SK-N-SH (cell line): ENCODE data around the gene FAP. TPM values are rescaled to one million over a fixed set of nuclear protein-coding genes. Genes with fewer than 3 reads are reported as not detected.

Experiments used
- CTCF ChIA-PET: fragments of 300-600, 350-600 bp; formaldehyde crosslinking; extraction: SDS; loops from one replicate; lab custom pipeline; 2021; lab: Yijun Ruan, JAX
- POLR2A ChIA-PET: fragments of 350-600 bp; sonication (Branson Sonifier 250); formaldehyde crosslinking; extraction: SDS; loops from one replicate; lab custom pipeline; 2020; ENCODE audit warnings: antibody characterized with exemption, inconsistent platforms; lab: Yijun Ruan, JAX
- DNase-seq: peaks from one replicate; pipeline ENCODE4 v3.0.0; 2012
- H2AFZ ChIP-seq: fragments of 200-600 bp; sonication (generic); 2 replicates; pipeline ENCODE4 v1.8.1; 2016; ENCODE audit warnings: antibody characterized with exemption, mild to moderate bottlenecking, low read depth
- H3F3A ChIP-seq: fragments of 200-600 bp; sonication (generic); replicated peaks from 2 replicates; pipeline ENCODE3; 2016; ENCODE audit warnings: antibody characterized with exemption, mild to moderate bottlenecking; ENCODE audit not compliant: insufficient read depth
- H3K27ac ChIP-seq, 2 experiments: fragments of 200-500 bp in 1 of 2; fragments of 200-600 bp in 1 of 2; sonication (Bioruptor generic) in 1 of 2; sonication (generic), shearing (Covaris generic) in 1 of 2; 2 replicates each; pipeline versions ENCODE4 v1.5.1 to v1.6.1; 2014 to 2016; ENCODE audit warnings: low read depth in 2 of 2, inconsistent platforms in 1 of 2, low read length in 1 of 2, mild to moderate bottlenecking in 1 of 2, mixed read lengths in 1 of 2
- H3K27me3 ChIP-seq: fragments of 200-600 bp; sonication (generic), shearing (Covaris generic); 2 replicates; pipeline ENCODE4 v1.6.1; 2016; ENCODE audit warnings: mixed run types; ENCODE audit not compliant: insufficient read depth
- H3K36me3 ChIP-seq, 2 experiments: fragments of 200-500 bp in 1 of 2; fragments of 200-600 bp in 1 of 2; sonication (Bioruptor generic) in 1 of 2; sonication (generic) in 1 of 2; replicated peaks in 1 of 2; 2 replicates each; pipeline versions ENCODE3 to v1.5.1; 2014 to 2016; ENCODE audit warnings: low read length in 1 of 2, mild to moderate bottlenecking in 1 of 2; ENCODE audit not compliant: insufficient read depth in 2 of 2, control insufficient read depth in 1 of 2
- H3K4me1 ChIP-seq, 2 experiments: fragments of 200-500 bp in 1 of 2; fragments of 200-600 bp in 1 of 2; sonication (Bioruptor generic) in 1 of 2; sonication (generic), shearing (Covaris generic) in 1 of 2; 2 replicates each; pipeline versions ENCODE4 v1.5.1 to v1.6.1; 2014 to 2016; ENCODE audit warnings: low read depth in 1 of 2, low read length in 1 of 2, mixed run types in 1 of 2; ENCODE audit not compliant: insufficient read depth in 2 of 2, control insufficient read depth in 1 of 2
- H3K4me2 ChIP-seq: fragments of 200-600 bp; sonication (generic), shearing (Covaris generic); 2 replicates; pipeline ENCODE4 v1.6.1; 2017; ENCODE audit warnings: mixed run types
- H3K4me3 ChIP-seq, 2 experiments: fragments of 200-500 bp in 1 of 2; fragments of 200-600 bp in 1 of 2; sonication (Bioruptor generic) in 1 of 2; sonication (generic), shearing (Covaris generic) in 1 of 2; 2 replicates each; pipeline versions ENCODE4 v1.5.1 to v1.8.1; 2014 to 2016; ENCODE audit warnings: low read depth in 2 of 2, inconsistent platforms in 1 of 2, low read length in 1 of 2, mild to moderate bottlenecking in 1 of 2, mixed read lengths in 1 of 2, moderate library complexity in 1 of 2
- H3K79me2 ChIP-seq: fragments of 200-600 bp; sonication (generic); 2 replicates; pipeline ENCODE4 v1.8.1; 2017; ENCODE audit warnings: mild to moderate bottlenecking; ENCODE audit not compliant: insufficient read depth
- H3K9ac ChIP-seq: fragments of 200-600 bp; sonication (generic); 2 replicates; pipeline ENCODE4 v1.6.1; 2017; ENCODE audit warnings: mixed run types
- H3K9me2 ChIP-seq: fragments of 200-600 bp; sonication (generic); 2 replicates; pipeline ENCODE4 v1.6.1; 2017; ENCODE audit warnings: mixed run types
- H3K9me3 ChIP-seq: fragments of 200-600 bp; sonication (generic); 2 replicates; pipeline ENCODE4 v1.6.1; 2017; ENCODE audit warnings: mixed run types, mild to moderate bottlenecking, moderate library complexity
- H4K20me1 ChIP-seq: fragments of 200-600 bp; sonication (generic); 2 replicates; pipeline ENCODE4 v1.6.1; 2017; ENCODE audit warnings: mild to moderate bottlenecking, mixed run types; ENCODE audit not compliant: insufficient read depth
- CHD2 ChIP-seq: fragments of 150-350 bp; IDR thresholded peaks from 2 replicates; pipeline ENCODE4 v1.6.1; 2018; ENCODE audit warnings: low read length; ENCODE audit not compliant: partially characterized antibody
- CTCF ChIP-seq: fragments of 200-600 bp; sonication (generic); IDR thresholded peaks from 2 replicates; pipeline ENCODE4 v1.6.1; 2017; ENCODE audit warnings: antibody characterized with exemption, mild to moderate bottlenecking, moderate library complexity
- ELF1 ChIP-seq: IDR thresholded peaks from 2 replicates; pipeline ENCODE4 v1.4.0; 2012
- EP300 ChIP-seq, 2 experiments: IDR thresholded peaks; 2 replicates each; pipeline versions ENCODE4 v1.4.0 to v1.6.1; 2012; ENCODE audit warnings: borderline replicate concordance in 1 of 2, low read depth in 1 of 2, low read length in 1 of 2
- FOSL2 ChIP-seq: IDR thresholded peaks from 2 replicates; pipeline ENCODE4 v1.4.0; 2012; ENCODE audit warnings: low read depth, mild to moderate bottlenecking, moderate library complexity, borderline replicate concordance
- GABPA ChIP-seq: IDR thresholded peaks from 2 replicates; pipeline ENCODE4 v1.4.0; 2012; ENCODE audit warnings: low read depth, mild to moderate bottlenecking
- GATA2 ChIP-seq: sonication (generic); formaldehyde crosslinking; IDR thresholded peaks from 2 replicates; pipeline ENCODE4 v1.5.0; 2020; ENCODE audit warnings: mild to moderate bottlenecking, missing genetic modification reagents
- IRF3 ChIP-seq: fragments of 150-350 bp; IDR thresholded peaks from 2 replicates; pipeline ENCODE4 v1.6.1; 2016; ENCODE audit warnings: mild to moderate bottlenecking, low read depth, low read length
- JUND ChIP-seq: IDR thresholded peaks from 2 replicates; pipeline ENCODE4 v1.4.0; 2012
- MAX ChIP-seq: IDR thresholded peaks from 2 replicates; pipeline ENCODE4 v1.4.0; 2012; ENCODE audit warnings: low read depth
- MEF2A ChIP-seq: IDR thresholded peaks from 2 replicates; pipeline ENCODE4 v1.4.0; 2012; ENCODE audit warnings: low read depth, borderline replicate concordance
- MXI1 ChIP-seq: IDR thresholded peaks from 2 replicates; pipeline ENCODE4 v1.6.1; 2012; ENCODE audit warnings: mild to moderate bottlenecking, low read depth, low read length, improper control_type of control experiment
- NRF1 ChIP-seq: IDR thresholded peaks from 2 replicates; pipeline ENCODE4 v1.6.1; 2012; ENCODE audit warnings: low read depth, mild to moderate bottlenecking, low read length
- PBX3 ChIP-seq: IDR thresholded peaks from 2 replicates; pipeline ENCODE4; 2012
- RAD21 ChIP-seq: IDR thresholded peaks from 2 replicates; pipeline ENCODE4 v1.6.1; 2012; ENCODE audit warnings: mild to moderate bottlenecking, low read length
- RCOR1 ChIP-seq: fragments of 150-350 bp; IDR thresholded peaks from 2 replicates; pipeline ENCODE4 v1.6.1; 2017; ENCODE audit warnings: antibody characterized with exemption, low read length
- SIN3A ChIP-seq: IDR thresholded peaks from 2 replicates; pipeline ENCODE4 v1.6.1; 2012; ENCODE audit warnings: low read depth, mild to moderate bottlenecking, low read length, moderate library complexity, borderline replicate concordance
- TAF1 ChIP-seq: IDR thresholded peaks from 2 replicates; pipeline ENCODE4 v1.6.1; 2012; ENCODE audit warnings: low read depth, mild to moderate bottlenecking, low read length, moderate library complexity, borderline replicate concordance
- TCF12 ChIP-seq: IDR thresholded peaks from 2 replicates; pipeline ENCODE4 v1.4.0; 2012
- USF2 ChIP-seq: fragments of 150-350 bp; IDR thresholded peaks from 2 replicates; pipeline ENCODE4 v1.6.1; 2017; ENCODE audit warnings: antibody characterized with exemption, low read length, low read depth, borderline replicate concordance
- ZBTB33 ChIP-seq: IDR thresholded peaks from 2 replicates; pipeline ENCODE4 v1.4.0; 2012; ENCODE audit warnings: low read depth, borderline replicate concordance
- WGBS: methylation state at CpG from one replicate; pipeline ENCODE4 v1.1.6; 2017; ENCODE audit warnings: low lambda C conversion rate; 5-methylcytosine and 5-hydroxymethylcytosine counted together
- polyA plus RNA-seq, 3 experiments: library from polyadenylated mRNA; depleted of rRNA; stranded (reverse); fragments of >200 nt; gene quantifications; 2 replicates each; pipeline ENCODE4 v1.2.3, GENCODE V29; 2012

FAP gene
- polyA plus RNA-seq, 1 of the 3 experiments (the other 2 are of a cell fraction), result 36.9 TPM

GRCh38 chr2:162245061-162245460, 1.8 kb upstream of the FAP start (continued):
- no peak for TF ChIP-seq CTCF
- TF ChIP-seq RCOR1, result no peak
- TF ChIP-seq SIN3A, result no peak
- no peak for TF ChIP-seq GATA2
- no peak for TF ChIP-seq MEF2A
- no peak for TF ChIP-seq EP300 (IDR thresholded peaks at IDR 0.05; ENCODE audit: borderline replicate concordance in 1 of 2, low read depth in 1 of 2, low read length in 1 of 2)

- Histone ChIP-seq H3K27ac (peak overlapping the region; percentile 92 to 99), H3F3A (peaks cover 23% of the 10 kb centered on the region), H3K9me3 (no peaks in the 10 kb centered on the region), H3K79me2 (peaks cover 36% of the 10 kb centered on the region), H3K9ac (peak overlapping the region; percentile 89), H3K4me3 (peak overlapping the region in 1 of 2 experiments; percentile 31; a peak in 1 of 4 replicates), H3K27me3 (no peaks in the 10 kb centered on the region), H3K4me1 (peaks cover 0 to 17% of the 10 kb centered on the region in 2 experiments; a peak in 2 of 4 replicates), H3K4me2 (peak overlapping the region; percentile 74), H4K20me1 (no peaks in the 10 kb centered on the region), H3K9me2 (no peaks in the 10 kb centered on the region), H3K36me3 (peaks cover 4 to 11% of the 10 kb centered on the region in 2 experiments), H2AFZ (peak overlapping the region; percentile 21; the same call in 1 of the 2 replicates)
- no peak for DNase-seq
- 48% methylated on average over 2 of the region's 2 CpGs for WGBS
- CTCF ChIA-PET, result no interaction called here
- POLR2A ChIA-PET, result no interaction called here
- TF ChIP-seq MAX, result no peak; the same call in 1 of the 2 replicates
- TF ChIP-seq ELF1, result no peak
- TF ChIP-seq PBX3, result peak; percentile 96
- TF ChIP-seq RCOR1, result no peak
- TF ChIP-seq GABPA, result no peak
- TF ChIP-seq NRF1, result no peak
- TF ChIP-seq CTCF, result no peak
- no peak for TF ChIP-seq USF2
- 0 out of 2 replicates have a peak, but pooled peaks have one; percentile 50 for TF ChIP-seq MEF2A
- TF ChIP-seq TCF12, result peak; percentile 100
- no peak for TF ChIP-seq MXI1
- no peak for TF ChIP-seq RAD21
- TF ChIP-seq JUND, result peak; percentile 95
- TF ChIP-seq IRF3, result no peak
- TF ChIP-seq FOSL2, result peak; percentile 97
- peak; percentile 82; the same call in 1 of the 2 replicates for TF ChIP-seq SIN3A
- peak; percentile 58; the same call in 1 of the 2 replicates for TF ChIP-seq TAF1
- no peak for TF ChIP-seq CHD2
- no peak; the same call in 1 of the 2 replicates for TF ChIP-seq ZBTB33
- TF ChIP-seq GATA2, result no peak
Observed at GRCh38 chr2:162244541-162245031, 1.3 kb upstream of the FAP start.
